Prostate gland (tissue), 2 donors: ENCODE measurements around the gene PPP2R5B.

ENCODE experiments used
- CTCF ChIP-seq, 4 experiments: fragments of 200-600 bp in 2 of 4; fragments of 450-650 bp in 2 of 4; sonication (generic) in 2 of 4; IDR thresholded peaks; 1 replicate in 3 of 4; 2 replicates in 1 of 4; pipeline ENCODE4 v1.5.1; 2016 to 2019; ENCODE audit warnings: antibody characterized with exemption in 4 of 4, mild to moderate bottlenecking in 2 of 4, moderate library complexity in 2 of 4
- POLR2AphosphoS5 ChIP-seq: sonication (generic); formaldehyde crosslinking; IDR thresholded peaks from one replicate; pipeline ENCODE4 v1.6.1; 2017; ENCODE audit warnings: antibody characterized with exemption

DNA sequence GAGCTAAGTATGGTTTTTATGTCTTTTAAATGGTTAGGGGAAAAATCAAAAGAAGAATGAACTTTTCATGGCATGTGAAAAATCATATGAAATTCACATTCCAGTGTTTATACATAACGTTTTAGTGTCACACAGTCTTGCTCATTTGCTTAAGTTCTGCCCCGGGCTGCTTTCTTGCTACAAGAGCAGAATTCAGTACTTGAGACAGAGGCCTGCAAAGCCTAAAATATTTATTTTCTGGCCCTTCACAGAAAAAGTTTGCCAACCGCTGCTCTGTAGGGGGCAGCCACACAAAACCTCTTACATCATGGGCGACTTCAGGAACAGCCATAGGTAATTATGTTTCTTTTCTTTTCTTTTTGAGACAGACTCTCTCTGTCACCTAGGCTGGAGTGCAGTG lies 6.5 kb upstream of the PPP2R5B start:
- TF ChIP-seq CTCF (IDR thresholded peaks at IDR 0.05), result no peak
- no peak for TF ChIP-seq POLR2AphosphoS5
